HepG2 (cell line): Measurements from ENCODE around the gene WDR53. TPM values are rescaled to one million over a fixed set of nuclear protein-coding genes. Genes with fewer than 3 reads are reported as not detected.
A peak's percentile ranks its signal among the peaks of the same experiment; 100 is the strongest.

Experiments
- FOXM1 ChIP-seq: sonication (generic); formaldehyde crosslinking; IDR thresholded peaks from 2 replicates; pipeline ENCODE4 v1.5.0; 2020; ENCODE audit warnings: missing genetic modification reagents
- KDM1A ChIP-seq: IDR thresholded peaks from 2 replicates; pipeline ENCODE4 v1.6.1; 2016; ENCODE audit warnings: missing compliant biosample characterization
- RARA ChIP-seq: IDR thresholded peaks from 2 replicates; pipeline ENCODE4 v1.6.1; 2016; ENCODE audit warnings: missing genetic modification reagents, missing compliant biosample characterization
- ZNF260 ChIP-seq: sonication (generic); formaldehyde crosslinking; IDR thresholded peaks from 2 replicates; pipeline ENCODE4 v1.4.0; 2020; ENCODE audit warnings: missing genetic modification reagents, low read depth, mild to moderate bottlenecking, borderline replicate concordance
- ZNF333 ChIP-seq: sonication (generic); formaldehyde crosslinking; IDR thresholded peaks from 2 replicates; pipeline ENCODE4 v1.4.0; 2020; ENCODE audit warnings: mild to moderate bottlenecking, missing genetic modification reagents, borderline replicate concordance
- ZNF44 ChIP-seq: sonication (generic); formaldehyde crosslinking; IDR thresholded peaks from 2 replicates; pipeline ENCODE4 v1.5.1; 2020; ENCODE audit warnings: mild to moderate bottlenecking, missing genetic modification reagents
- polyA plus RNA-seq, 8 experiments: library from polyadenylated mRNA; depleted of rRNA in 3 of 8; stranded (reverse) in 7 of 8; unstranded in 1 of 8; fragments of >200 nt; fragmentation: Illumina TruSeq in 4 of 8; extraction: Trizol in 4 of 8; gene quantifications; 2 replicates each; pipeline versions ENCODE4 v1.2.1 to v1.2.3, GENCODE V29; 2011 to 2016; ENCODE audit warnings: low read depth in 4 of 8, missing spikeins in 1 of 8, mixed read lengths in 1 of 8; ENCODE audit not compliant: insufficient read depth in 1 of 8
- total RNA-seq, 5 experiments: library from RNA; depleted of rRNA; stranded (reverse); fragments of >200 nt; fragmentation: Illumina TruSeq; extraction: Trizol; gene quantifications; 2 replicates each; pipeline ENCODE4 v1.2.3, GENCODE V29; 2016; ENCODE audit warnings: low read depth in 1 of 5
- TF ChIP-seq, protein P1 (sequence below): sonication (generic); formaldehyde crosslinking; IDR thresholded peaks from 2 replicates; pipeline ENCODE4 v1.5.0; 2020; ENCODE audit warnings: mild to moderate bottlenecking, missing genetic modification reagents, moderate library complexity
- TF ChIP-seq, protein P2 (sequence below): IDR thresholded peaks from 2 replicates; pipeline ENCODE4 v1.6.1; 2016; ENCODE audit warnings: missing biosample characterization, missing genetic modification reagents, low read depth
- TF ChIP-seq, protein P3 (sequence below): sonication (generic); formaldehyde crosslinking; IDR thresholded peaks from 2 replicates; pipeline ENCODE4 v1.5.1; 2020; ENCODE audit warnings: missing genetic modification reagents, mild to moderate bottlenecking, borderline replicate concordance
- TF ChIP-seq, protein P4 (sequence below): sonication (generic); formaldehyde crosslinking; IDR thresholded peaks from 2 replicates; pipeline ENCODE4 v1.4.0; 2020; ENCODE audit warnings: missing genetic modification reagents
- TF ChIP-seq, protein P5 (sequence below): sonication (generic); formaldehyde crosslinking; IDR thresholded peaks from 2 replicates; pipeline ENCODE4 v1.5.1; 2020; ENCODE audit warnings: missing genetic modification reagents, mild to moderate bottlenecking, borderline replicate concordance
- TF ChIP-seq, protein P6 (sequence below): sonication (generic); formaldehyde crosslinking; IDR thresholded peaks from 2 replicates; pipeline ENCODE4 v1.9.0; 2021; ENCODE audit warnings: missing genetic modification reagents, borderline replicate concordance

Gene WDR53
- total and polyA plus RNA-seq, 2 of the 13 experiments (the other 11 are each of a cell fraction or from before 2014, with no cell fraction given) = 3.5 to 7.7 TPM

DNA sequence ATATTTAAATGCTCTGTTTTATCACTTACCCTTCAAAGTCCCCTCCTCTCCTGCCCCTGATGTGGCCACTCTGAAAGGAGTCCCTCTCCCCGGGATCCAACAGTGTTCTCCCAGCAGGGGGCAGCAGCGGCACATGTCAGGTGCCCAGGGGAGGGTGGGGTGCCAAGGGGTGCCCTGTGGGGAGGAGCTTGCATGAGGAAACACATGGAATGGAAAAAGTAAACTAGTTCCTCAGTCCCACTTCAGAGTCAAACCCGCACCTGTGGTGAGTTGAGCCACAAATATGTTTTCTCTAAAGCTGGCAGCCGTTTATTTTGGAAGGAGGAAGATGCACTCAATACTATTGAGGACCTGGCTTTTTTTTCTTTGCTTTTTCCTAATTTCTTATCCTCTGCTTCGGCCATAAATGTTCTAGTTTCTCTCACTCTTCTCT, 41.0 kb upstream of the WDR53 start (continued):
- TF ChIP-seq, protein P1, sequence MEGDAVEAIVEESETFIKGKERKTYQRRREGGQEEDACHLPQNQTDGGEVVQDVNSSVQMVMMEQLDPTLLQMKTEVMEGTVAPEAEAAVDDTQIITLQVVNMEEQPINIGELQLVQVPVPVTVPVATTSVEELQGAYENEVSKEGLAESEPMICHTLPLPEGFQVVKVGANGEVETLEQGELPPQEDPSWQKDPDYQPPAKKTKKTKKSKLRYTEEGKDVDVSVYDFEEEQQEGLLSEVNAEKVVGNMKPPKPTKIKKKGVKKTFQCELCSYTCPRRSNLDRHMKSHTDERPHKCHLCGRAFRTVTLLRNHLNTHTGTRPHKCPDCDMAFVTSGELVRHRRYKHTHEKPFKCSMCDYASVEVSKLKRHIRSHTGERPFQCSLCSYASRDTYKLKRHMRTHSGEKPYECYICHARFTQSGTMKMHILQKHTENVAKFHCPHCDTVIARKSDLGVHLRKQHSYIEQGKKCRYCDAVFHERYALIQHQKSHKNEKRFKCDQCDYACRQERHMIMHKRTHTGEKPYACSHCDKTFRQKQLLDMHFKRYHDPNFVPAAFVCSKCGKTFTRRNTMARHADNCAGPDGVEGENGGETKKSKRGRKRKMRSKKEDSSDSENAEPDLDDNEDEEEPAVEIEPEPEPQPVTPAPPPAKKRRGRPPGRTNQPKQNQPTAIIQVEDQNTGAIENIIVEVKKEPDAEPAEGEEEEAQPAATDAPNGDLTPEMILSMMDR (CRISPR knock-in tag) = peak; percentile 94
- TF ChIP-seq RARA (CRISPR knock-in tag) (no peak), ZNF333 (CRISPR knock-in tag) (no peak), KDM1A (no peak), ZNF260 (CRISPR knock-in tag) (no peak), FOXM1 (CRISPR knock-in tag) (no peak), ZNF44 (CRISPR knock-in tag) (no peak)
- TF ChIP-seq, protein P2, sequence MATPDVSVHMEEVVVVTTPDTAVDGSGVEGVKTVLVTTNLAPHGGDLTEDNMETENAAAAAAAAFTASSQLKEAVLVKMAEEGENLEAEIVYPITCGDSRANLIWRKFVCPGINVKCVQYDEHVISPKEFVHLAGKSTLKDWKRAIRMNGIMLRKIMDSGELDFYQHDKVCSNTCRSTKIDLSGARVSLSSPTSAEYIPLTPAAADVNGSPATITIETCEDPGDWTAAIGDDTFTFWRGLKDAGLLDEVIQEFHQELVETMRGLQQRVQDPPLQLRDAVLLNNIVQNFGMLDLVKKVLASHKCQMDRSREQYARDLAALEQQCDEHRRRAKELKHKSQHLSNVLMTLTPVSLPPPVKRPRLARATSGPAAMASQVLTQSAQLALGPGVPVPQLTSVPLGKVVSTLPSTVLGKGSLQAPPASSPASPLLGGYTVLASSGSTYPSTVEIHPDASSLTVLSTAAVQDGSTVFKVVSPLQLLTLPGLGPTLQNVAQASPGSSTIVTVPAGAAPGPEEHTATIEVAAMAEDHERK (CRISPR knock-in tag) = no peak
- TF ChIP-seq, protein P3, sequence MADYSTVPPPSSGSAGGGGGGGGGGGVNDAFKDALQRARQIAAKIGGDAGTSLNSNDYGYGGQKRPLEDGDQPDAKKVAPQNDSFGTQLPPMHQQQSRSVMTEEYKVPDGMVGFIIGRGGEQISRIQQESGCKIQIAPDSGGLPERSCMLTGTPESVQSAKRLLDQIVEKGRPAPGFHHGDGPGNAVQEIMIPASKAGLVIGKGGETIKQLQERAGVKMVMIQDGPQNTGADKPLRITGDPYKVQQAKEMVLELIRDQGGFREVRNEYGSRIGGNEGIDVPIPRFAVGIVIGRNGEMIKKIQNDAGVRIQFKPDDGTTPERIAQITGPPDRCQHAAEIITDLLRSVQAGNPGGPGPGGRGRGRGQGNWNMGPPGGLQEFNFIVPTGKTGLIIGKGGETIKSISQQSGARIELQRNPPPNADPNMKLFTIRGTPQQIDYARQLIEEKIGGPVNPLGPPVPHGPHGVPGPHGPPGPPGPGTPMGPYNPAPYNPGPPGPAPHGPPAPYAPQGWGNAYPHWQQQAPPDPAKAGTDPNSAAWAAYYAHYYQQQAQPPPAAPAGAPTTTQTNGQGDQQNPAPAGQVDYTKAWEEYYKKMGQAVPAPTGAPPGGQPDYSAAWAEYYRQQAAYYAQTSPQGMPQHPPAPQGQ (CRISPR knock-in tag) = no peak
- TF ChIP-seq, protein P4, sequence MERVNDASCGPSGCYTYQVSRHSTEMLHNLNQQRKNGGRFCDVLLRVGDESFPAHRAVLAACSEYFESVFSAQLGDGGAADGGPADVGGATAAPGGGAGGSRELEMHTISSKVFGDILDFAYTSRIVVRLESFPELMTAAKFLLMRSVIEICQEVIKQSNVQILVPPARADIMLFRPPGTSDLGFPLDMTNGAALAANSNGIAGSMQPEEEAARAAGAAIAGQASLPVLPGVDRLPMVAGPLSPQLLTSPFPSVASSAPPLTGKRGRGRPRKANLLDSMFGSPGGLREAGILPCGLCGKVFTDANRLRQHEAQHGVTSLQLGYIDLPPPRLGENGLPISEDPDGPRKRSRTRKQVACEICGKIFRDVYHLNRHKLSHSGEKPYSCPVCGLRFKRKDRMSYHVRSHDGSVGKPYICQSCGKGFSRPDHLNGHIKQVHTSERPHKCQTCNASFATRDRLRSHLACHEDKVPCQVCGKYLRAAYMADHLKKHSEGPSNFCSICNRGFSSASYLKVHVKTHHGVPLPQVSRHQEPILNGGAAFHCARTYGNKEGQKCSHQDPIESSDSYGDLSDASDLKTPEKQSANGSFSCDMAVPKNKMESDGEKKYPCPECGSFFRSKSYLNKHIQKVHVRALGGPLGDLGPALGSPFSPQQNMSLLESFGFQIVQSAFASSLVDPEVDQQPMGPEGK (CRISPR knock-in tag) = peak; percentile 93
- TF ChIP-seq, protein P5, sequence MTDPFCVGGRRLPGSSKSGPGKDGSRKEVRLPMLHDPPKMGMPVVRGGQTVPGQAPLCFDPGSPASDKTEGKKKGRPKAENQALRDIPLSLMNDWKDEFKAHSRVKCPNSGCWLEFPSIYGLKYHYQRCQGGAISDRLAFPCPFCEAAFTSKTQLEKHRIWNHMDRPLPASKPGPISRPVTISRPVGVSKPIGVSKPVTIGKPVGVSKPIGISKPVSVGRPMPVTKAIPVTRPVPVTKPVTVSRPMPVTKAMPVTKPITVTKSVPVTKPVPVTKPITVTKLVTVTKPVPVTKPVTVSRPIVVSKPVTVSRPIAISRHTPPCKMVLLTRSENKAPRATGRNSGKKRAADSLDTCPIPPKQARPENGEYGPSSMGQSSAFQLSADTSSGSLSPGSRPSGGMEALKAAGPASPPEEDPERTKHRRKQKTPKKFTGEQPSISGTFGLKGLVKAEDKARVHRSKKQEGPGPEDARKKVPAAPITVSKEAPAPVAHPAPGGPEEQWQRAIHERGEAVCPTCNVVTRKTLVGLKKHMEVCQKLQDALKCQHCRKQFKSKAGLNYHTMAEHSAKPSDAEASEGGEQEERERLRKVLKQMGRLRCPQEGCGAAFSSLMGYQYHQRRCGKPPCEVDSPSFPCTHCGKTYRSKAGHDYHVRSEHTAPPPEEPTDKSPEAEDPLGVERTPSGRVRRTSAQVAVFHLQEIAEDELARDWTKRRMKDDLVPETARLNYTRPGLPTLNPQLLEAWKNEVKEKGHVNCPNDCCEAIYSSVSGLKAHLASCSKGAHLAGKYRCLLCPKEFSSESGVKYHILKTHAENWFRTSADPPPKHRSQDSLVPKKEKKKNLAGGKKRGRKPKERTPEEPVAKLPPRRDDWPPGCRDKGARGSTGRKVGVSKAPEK (CRISPR knock-in tag) = peak; percentile 71; the same call in 1 of the 2 replicates
- TF ChIP-seq, protein P6, sequence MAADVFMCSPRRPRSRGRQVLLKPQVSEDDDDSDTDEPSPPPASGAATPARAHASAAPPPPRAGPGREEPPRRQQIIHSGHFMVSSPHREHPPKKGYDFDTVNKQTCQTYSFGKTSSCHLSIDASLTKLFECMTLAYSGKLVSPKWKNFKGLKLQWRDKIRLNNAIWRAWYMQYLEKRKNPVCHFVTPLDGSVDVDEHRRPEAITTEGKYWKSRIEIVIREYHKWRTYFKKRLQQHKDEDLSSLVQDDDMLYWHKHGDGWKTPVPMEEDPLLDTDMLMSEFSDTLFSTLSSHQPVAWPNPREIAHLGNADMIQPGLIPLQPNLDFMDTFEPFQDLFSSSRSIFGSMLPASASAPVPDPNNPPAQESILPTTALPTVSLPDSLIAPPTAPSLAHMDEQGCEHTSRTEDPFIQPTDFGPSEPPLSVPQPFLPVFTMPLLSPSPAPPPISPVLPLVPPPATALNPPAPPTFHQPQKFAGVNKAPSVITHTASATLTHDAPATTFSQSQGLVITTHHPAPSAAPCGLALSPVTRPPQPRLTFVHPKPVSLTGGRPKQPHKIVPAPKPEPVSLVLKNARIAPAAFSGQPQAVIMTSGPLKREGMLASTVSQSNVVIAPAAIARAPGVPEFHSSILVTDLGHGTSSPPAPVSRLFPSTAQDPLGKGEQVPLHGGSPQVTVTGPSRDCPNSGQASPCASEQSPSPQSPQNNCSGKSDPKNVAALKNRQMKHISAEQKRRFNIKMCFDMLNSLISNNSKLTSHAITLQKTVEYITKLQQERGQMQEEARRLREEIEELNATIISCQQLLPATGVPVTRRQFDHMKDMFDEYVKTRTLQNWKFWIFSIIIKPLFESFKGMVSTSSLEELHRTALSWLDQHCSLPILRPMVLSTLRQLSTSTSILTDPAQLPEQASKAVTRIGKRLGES (CRISPR knock-in tag) = no peak
